Activated naive CD8-positive, alpha-beta T cell treated with anti-CD3 and anti-CD28 coated beads, Interleukin-2, amount 50 U/mL, for 16 hours (primary cell): ENCODE measurements around the gene SPIRE2.
"Not testable (repeated sequence)": the region's sequence is repeated elsewhere in the genome, so short reads cannot be mapped to it uniquely, and the experiment has no call there.

ENCODE experiments used
- DNase-seq: peaks from one replicate; pipeline ENCODE4 v3.0.0-alpha.2; 2020; ENCODE audit warnings: low read depth, low spot score

SPIRE2 gene

DNA sequence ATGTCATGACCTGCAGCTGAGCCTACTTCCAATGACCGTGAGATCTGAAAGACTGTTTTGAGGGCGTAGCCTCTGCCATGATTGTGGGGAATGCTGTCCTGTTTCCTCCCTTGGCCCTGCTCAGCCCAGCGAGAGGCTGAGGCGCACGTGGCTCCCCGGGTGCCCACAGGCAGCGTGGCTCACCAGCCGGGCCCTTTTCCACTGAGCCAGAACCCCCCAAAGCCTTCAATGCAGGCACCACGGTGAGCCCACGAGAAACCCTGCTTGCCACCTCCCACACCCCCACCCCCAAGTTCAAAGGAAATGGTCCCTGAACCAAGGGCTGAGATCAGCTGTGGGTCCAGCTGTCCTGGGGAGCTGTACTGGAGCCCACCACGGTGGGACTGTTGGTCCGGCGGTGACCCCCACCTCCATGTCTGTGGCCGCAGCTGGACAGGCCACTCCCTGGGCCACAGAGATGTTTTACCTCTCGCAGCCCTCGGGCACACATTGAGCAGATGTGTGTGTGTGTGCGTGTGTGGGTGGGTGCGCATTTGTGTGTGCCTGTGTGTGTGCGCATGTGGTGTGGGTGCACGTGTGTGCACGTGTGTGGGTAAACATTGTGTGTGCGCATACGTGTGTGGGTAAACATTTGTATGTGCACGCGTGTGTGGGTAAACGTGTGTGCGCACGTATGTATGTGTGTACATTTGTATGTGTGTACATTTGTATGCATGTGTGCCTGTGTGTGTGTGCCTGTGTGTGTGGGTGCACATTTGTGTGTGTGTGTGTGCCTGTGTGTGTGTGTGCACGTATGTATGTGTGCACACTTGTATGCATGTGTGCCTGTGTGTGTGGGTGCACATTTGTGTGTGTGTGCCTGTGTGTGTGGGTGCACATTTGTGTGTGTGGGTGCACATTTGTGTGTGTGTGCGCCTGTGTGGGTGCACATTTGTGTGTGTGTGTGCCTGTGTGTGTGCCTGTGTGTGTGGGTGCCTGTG lies 85.4 kb downstream of the SPIRE2 start:
- DNase-seq = no peak

DNA sequence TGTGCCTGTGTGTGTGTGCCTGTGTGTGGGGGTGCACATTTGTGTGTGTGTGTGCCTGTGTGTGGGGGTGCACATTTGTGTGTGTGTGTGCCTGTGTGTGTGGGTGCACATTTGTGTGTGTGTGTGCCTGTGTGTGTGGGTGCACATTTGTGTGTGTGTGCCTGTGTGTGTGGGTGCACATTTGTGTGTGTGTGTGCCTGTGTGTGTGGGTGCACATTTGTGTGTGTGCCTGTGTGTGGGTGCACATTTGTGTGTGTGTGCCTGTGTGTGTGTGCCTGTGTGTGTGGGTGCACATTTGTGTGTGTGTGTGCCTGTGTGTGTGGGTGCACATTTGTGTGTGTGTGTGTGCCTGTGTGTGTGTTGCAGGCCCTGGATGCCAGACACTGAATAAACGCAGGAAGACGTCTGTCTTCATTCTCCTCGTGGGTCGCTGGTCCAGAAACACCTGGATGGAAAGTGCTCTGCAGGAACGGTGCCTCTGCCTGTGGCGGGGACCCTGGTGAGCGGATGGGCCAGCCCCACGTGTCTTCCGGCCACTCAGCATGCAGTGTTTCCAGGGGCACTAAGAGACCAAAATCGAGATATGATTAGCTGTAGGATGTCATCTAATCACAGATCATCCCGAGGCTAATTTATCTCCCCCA lies 86.5 kb downstream of the SPIRE2 start:
- DNase-seq = not testable (repeated sequence)

DNA sequence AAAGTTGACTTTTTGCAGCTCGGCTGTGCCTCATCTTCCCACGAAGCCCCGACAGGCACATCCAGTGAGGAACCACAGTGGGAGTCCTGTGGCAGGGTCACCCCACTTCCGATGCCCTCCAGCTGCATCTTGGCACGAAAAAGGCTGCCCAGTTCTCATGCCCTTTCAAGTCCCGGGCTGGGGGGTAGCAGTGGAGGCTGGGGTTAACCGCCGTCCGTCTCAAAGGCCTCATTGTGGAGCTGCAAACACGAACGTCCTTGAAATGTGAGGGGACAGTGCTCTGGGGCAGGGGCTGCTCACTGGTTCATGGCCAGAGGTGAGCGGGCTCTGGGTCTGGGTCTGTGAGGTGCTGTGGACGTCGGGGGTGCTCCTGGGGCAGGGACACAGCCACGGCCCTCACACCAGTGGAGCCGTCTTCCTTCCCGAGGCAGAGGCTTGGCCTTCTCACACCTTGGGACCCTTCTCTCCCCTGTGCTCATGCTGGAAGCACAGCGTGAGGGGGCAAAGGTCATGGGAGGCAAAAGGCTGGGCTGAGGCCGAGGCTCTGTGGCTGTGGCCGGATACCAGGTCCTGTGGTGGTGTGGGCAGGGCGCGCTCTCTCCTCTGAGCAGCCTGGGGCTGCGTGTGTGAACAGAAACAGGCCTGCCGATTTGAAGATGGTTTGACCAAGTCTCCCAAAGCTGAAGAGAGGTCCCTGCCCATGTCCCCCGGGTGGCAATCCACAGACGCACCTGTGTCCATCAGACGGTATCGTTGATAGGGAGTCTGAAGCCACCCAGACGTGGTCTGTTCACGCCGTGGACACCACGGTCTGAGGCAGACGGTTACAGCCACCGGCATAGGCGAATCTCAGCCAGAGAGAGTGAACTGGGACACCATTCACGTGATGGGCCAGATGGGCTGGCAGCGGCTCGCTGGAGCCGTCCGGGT lies 87.3 kb downstream of the SPIRE2 start:
- DNase-seq = no peak

- DNase-seq = peak; percentile 35
These were observed 89.6 kb downstream of the SPIRE2 start for GRCh38 chr16:89917773-89918452.

GRCh38 chr16:89918453-89919347 lies 90.4 kb downstream of the SPIRE2 start, which contains the start of gene MC1R:
Gene MC1R, plus strand, starts transcription at chr16:89918862. Its CDS starts 397 bp downstream, at chr16:89919259.
- no peak for DNase-seq

DNA sequence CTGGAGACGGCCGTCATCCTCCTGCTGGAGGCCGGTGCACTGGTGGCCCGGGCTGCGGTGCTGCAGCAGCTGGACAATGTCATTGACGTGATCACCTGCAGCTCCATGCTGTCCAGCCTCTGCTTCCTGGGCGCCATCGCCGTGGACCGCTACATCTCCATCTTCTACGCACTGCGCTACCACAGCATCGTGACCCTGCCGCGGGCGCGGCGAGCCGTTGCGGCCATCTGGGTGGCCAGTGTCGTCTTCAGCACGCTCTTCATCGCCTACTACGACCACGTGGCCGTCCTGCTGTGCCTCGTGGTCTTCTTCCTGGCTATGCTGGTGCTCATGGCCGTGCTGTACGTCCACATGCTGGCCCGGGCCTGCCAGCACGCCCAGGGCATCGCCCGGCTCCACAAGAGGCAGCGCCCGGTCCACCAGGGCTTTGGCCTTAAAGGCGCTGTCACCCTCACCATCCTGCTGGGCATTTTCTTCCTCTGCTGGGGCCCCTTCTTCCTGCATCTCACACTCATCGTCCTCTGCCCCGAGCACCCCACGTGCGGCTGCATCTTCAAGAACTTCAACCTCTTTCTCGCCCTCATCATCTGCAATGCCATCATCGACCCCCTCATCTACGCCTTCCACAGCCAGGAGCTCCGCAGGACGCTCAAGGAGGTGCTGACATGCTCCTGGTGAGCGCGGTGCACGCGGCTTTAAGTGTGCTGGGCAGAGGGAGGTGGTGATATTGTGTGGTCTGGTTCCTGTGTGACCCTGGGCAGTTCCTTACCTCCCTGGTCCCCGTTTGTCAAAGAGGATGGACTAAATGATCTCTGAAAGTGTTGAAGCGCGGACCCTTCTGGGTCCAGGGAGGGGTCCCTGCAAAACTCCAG lies 91.5 kb downstream of the SPIRE2 start:
- no peak for DNase-seq

DNA sequence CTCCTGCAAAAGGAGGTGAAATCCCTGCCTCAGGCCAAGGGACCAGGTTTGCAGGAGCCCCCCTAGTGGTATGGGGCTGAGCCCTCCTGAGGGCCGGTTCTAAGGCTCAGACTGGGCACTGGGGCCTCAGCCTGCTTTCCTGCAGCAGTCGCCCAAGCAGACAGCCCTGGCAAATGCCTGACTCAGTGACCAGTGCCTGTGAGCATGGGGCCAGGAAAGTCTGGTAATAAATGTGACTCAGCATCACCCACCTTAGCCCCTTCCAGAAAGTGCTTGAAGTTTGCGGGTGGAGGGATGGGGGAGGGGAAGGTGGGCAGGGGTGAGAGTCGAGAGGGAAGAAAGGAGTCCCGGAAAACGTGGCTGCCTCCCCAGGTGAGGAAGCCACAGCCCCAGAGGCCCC lies 92.4 kb downstream of the SPIRE2 start:
- no peak for DNase-seq
